Forelimb muscle (tissue), 1 donor: ENCODE results near the gene PRR35. TPM values are rescaled to one million over a fixed set of nuclear protein-coding genes. Genes with fewer than 3 reads are reported as not detected.
"Not testable (repeated sequence)": the region's sequence is repeated elsewhere in the genome, so short reads cannot be mapped to it uniquely, and the experiment has no call there.

Experiments
- DNase-seq: peaks from one replicate; pipeline ENCODE4 v3.0.0-alpha.2; 2013; ENCODE audit warnings: low read depth
- polyA plus RNA-seq: library from polyadenylated mRNA; unstranded; fragments of 120-200 nt; gene quantifications from one replicate; pipeline ENCODE4 v1.2.1, GENCODE V29; 2013; ENCODE audit not compliant: insufficient read length

Gene PRR35
- polyA plus RNA-seq, 1 donor = 0.14 TPM

DNA sequence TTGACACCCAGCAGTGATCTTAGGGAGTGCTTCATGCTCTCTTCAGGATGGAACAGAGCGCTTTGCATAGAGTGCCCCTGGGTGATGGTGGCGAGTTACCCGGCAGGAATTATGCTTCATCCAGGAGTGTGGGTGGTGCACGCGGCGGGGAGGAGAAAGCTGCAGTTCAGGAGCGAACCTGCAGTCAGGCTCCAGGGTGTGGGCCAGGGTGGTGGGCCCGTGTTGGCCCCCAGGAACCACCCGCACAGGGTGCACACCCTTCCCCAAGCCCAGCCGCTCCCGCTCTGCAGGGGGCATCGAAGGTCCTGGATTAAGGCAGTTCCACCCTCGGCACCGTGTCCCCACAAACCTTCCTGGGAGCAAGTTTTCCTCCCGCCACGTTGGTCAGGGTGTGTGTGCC is 33.6 kb downstream of the PRR35 start:
- no peak for DNase-seq

DNA sequence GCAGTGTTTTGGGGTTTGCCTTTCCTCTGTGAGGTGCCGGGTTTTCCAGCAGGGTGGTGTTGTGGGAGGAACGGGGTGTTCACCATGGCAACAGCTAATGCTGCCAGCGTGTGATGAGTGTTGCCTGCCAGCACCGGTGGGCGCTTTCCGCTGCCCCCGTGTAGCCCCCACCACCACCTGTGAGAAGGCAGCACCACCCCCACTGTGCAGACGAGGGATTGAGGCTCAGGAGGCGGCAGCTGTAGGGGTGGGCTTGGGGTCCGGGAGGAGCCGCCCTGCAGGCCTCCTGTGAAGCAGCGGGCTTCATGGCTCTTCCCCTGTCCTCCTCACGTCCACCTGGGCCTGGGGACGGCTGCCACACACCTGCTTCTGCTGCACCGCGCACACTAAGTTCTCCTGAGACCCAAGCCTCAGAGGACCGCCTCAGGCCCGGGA is 34.9 kb downstream of the PRR35 start:
- no peak for DNase-seq

DNA sequence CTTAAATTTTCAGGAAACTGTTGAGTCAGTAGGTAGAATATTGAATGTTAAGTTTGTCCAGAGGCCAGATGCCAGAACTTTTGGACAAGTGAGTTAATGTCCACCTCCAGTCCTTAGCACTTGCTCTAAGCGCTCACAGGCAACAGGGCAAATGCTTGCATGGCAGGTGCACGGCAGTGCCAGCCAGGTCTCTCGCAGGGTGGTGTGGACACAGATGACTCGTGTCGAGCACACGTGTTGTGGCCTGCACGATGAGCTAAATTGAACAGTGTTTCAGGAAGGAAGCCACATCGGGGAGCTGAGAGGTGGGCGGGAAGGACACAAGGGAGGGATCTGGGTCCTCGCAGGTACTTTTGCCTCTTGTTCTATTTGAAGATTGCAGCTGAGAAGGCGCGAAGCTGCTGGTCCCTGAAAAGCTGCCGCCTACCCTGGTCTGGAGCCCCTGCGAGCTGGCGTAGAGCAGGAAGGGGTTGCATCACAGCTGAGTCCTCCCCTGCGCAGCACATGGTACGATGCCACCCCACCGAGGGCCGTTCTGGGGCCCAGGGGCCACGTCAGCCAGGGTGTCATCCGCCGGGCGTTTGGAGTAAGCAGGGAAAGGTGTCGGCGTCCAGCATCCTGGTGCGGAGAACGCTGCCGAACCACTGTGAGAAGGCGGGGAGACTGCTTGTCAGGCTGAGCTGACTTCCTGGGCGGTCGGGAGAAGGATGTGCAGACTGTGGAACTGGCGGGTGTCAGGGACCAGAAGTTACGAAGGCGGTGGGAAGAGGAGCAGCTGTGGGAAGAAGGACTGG is 35.9 kb downstream of the PRR35 start:
- no peak for DNase-seq

DNA sequence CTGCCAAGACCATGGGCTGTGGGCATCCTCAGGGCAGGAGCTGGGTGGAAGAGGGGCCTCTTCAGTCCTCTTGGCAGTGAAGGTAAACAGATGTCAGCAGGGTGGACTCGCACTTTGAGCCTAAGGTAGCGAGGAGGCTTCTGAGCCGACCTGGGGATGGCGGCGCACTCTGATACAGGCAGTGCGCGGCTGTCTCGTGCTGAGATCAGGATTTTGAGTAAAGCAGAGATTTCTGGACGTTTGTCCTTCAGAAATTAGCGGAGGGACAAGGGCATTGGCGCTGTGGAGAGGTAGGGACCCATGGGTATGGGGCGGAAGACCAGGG is 36.5 kb downstream of the PRR35 start:
- no peak for DNase-seq

DNA sequence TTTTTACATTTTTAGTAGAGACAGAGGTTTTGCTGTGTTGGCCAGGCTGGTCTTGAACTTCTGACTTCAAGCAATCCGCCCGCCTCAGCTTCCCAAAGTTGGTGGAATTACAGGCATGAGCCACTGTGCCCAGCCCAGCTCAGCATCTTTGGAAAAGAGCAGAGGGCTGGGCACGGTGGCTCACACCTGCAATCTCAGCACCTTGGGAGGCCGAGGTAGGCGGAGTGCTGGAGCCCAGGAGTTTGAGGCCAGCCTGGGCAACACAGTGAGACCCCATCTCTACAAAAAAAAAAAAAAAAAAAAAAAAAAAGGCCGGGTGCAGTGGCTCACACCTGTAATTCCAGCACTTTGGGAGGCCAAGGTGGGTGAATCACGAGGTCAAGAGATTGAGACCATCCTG is 37.5 kb downstream of the PRR35 start:
- DNase-seq = not testable (repeated sequence)

DNA sequence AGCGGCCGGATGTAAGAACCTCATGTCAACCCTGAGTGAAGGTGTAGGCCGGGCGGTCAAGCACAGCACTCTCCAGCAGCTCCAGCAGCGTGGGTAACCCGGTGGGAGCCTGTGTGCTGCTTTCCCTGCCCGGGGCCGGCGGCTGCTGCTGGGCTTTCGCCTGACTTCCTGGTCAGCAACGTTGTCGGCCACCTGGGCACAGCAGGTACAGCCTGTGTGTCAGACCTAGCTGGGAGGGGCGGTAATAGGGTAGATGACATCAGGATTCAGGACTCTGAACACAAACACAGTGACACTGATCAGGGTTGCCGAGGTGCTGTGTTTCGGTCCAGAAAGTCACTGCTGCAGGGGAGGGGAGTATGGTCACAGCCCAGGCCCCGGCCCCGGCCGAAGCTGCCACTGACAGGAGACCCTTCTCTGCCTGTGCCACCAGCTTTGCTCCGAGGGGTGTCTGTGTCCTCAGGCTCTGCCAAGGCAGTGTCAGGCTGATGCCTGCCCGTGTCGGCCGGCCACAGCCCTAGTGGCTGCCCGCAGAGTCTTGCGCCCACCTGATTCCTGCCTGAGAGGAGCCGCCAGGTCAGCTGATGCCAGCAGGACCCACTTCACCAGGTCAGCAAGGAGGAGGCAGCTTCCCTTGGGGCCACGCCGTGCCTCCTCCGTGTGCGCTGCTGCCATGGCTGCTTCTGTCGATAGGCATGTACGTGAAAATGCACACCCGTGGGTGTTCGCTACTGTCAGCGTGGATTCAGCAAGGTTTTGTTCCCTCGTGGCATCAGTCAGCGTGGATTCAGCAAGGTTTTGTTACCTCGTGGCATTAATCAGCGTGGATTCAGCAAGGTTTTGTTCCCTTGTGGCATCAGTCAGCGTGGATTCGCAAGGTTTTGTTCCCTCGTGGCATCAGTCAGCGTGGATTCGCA is 38.9 kb downstream of the PRR35 start:
- no peak for DNase-seq

DNA sequence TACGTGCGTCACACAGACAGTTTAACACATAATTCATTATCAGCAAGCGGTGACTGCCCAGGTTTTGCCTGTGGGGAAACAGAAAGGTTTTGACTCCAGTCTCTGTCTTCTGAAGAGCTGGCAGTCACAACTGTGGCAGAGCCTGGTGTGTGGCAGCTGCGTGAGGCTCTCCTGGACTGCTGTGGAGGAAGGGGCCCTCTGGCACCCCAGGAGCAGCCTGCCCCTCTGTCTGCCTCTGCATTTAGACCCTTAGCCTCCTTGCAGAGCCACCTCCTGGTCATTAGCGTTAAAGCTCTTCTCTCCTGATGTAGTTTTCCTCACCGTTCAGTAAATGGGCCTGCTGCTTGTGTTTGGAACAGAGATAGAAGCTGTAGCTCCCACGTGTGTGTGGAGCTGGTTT is 40.6 kb downstream of the PRR35 start:
- DNase-seq = no peak

DNA sequence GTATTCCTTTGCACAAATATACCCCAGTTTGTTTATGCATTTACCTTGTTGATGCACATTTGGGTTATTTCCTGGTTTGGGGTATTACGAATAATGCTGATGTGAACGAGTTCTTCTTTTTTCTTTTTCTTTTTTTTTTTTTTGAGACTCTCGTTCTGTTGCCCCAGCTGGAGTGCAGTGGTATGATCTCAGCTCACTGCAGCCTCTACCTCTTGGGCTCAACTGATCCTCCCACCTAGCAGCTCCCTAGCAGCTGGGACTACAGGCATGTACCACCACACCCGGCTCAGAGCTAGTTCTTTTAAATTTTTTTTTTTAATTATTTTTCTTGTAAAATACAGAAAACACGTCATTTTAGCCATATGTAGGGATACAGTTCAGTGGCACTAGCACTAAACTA is 43.7 kb downstream of the PRR35 start:
- no peak for DNase-seq

DNA sequence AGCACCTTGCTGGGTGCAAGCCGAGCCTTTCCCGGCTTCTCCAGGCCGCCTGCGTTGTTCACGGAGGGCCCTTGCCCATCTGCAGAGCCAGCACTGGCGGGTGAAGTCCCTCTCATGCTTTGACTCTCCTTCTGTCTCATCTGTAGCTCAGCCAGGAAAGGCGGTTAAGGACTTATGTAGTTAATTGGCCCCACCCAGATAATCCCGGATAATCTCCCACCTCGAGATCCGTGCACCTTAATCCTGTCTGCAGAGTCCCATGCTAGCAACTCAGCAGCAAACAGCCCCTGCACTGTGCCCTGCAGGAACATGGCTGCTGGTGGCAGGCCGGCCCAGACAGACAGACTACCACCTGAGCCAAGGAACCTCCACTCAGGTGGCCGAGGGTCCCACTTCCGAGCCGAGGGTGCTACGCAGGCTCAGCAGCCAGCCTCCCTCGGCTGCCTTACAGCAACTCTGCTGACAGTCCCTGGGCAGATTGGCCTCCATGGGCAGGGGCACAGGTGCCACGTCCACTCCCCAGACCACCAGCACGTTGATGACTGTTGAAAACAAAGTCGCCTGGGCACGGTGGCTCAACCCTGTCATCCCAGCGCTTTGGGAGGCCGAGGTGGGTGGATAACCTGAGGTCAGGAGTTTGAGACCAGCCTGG is 46.6 kb downstream of the PRR35 start:
- no peak for DNase-seq

DNA sequence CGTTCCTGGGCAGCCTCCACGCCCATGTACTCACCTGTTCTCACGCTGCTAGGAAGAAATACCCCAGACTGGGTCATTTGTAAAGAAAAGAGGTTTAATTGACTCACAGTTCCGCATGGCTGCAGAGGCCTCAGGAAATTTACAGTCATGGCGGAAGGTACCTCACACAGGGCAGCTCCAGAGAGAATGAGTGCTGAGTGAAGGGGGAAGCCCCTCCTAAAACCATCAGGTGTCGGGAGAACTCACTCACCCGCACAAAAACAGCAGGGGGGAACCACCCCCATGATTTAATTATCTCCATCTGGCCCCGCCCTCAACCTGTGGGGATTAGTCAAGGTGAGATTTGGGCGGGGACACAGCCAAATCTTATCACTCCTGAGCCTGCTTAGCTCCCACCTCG is 47.8 kb downstream of the PRR35 start:
- DNase-seq = no peak

DNA sequence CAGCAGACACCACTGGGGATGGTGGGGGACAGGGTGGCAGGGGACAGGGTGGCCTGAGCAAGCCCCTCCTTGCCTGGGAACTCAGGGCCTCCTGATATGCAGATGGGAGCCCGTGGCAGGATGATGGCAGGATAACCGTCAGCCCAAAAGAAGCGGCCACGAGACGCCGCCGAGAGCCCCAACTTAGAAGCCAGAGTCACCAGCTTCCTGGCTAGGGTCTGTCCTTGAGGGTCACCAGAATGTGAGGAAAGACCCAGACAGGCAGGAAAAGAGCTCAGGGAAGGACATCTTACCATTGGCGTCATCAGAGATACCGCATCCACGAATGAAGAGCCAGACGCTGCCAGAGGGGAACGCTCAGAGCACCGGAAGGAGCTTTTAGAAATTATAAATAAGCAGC is 49.1 kb downstream of the PRR35 start:
- DNase-seq = no peak

DNA sequence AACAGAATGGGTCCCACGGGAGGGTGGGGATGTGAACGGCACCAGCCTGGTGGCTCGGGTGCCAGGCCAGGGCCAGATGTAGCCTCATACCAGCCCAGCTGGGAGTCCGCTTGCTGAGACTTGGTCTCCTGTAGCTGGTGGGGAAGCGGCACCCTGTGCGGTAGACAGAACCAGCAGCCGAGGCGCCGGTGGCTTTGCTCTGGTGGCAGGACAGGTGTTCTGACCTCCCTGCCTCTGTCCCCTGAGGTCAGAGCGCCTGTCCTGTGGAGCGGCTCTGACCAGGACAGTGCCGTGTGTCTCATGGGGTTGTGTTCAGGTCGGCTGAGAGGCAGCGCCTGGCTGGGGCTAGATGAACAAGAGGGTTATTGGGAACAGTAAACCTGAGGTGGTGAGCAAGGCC is 49.8 kb downstream of the PRR35 start:
- no peak for DNase-seq

DNA sequence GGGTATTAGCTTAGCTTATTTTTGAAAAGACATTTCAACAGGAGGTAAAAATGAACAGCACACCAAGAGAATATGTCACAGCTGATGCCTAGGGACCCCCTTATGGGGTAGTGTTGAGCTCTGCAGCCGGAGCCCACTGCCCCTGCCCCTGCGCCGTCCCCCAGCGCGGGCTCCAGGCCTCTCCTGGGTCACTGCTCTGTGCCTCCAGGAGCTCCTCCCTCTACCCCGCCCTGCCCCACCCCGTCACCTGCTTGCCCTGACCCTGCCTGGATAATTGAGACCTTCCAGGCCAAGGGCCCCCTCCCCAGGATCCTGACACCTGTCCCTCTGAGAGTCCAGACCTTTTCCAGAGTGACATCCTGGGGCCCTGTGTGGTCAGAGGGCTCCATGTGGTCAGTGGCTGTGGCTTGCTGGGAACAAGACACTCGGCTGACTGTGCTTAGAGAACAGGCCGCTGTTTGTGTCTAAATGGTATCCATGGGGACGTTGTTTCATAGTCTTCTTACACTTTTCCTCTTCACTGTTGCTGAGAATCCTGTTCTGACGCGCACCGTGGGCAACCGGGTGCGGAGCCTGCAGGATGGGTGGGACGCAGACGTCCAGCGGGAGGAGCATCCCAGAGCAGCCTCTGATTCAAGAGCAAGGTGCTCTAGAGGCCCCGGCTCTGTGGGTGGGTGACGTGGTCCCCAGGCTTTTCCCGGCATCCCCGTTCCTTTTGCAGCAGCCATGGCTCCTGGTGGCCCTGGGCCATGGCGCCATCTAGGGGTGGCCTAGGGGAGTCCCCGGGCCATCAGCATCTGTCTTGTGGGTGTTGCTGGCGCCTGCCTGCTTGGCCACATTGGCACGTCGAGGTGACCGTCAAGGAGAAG is 50.6 kb downstream of the PRR35 start:
- DNase-seq = no peak

DNA sequence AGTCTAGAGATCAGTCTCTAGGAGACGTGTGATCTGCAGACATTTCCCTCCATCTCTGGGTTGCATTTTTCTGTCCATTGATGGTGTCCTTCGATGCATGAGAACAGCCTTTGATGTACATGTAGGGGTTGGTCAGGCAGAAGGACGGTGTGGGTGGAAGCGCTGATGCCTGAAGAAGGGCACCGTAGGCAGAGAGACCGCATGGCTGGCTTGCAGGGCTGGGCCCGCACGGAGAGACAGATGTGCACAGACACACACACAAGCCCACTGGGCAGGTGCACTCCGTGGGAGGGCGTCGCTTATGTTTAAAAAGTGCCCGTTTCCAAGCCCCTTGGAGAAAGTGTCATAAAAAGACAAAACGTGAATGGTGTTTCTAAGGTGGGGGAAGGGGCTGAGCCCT is 54.9 kb downstream of the PRR35 start:
- no peak for DNase-seq

Other genes starting within 250 kb of the PRR35 start
- 11.3 TPM for gene AXIN1, start 207.7 kb upstream of the PRR35 start, polyA plus RNA-seq
- gene MRPL28, start 189.9 kb upstream of the PRR35 start, polyA plus RNA-seq = 44.6 TPM
- gene PGAP6, start 178.4 kb upstream of the PRR35 start, polyA plus RNA-seq = 28.5 TPM
- gene NME4, start 163.2 kb upstream of the PRR35 start, polyA plus RNA-seq = 66.4 TPM
- 14.4 TPM for gene DECR2, start 158.5 kb upstream of the PRR35 start, polyA plus RNA-seq
- gene RAB11FIP3, start 134.7 kb upstream of the PRR35 start, polyA plus RNA-seq = 30.4 TPM
- 24.6 TPM for gene CAPN15, start 32.7 kb upstream of the PRR35 start, polyA plus RNA-seq
- gene NHLRC4, start 6.6 kb downstream of the PRR35 start, polyA plus RNA-seq = 0.99 TPM
- gene PIGQ, start 9.6 kb downstream of the PRR35 start, polyA plus RNA-seq = 16.1 TPM
- gene RAB40C, start 29.7 kb downstream of the PRR35 start, polyA plus RNA-seq = 12.6 TPM
- 0.76 TPM for gene WFIKKN1, start 70.6 kb downstream of the PRR35 start, polyA plus RNA-seq
- gene METTL26, start 75.9 kb downstream of the PRR35 start, polyA plus RNA-seq = 36.6 TPM
- 14.5 TPM for gene MCRIP2, start 81.4 kb downstream of the PRR35 start, polyA plus RNA-seq
- gene WDR90, start 89.0 kb downstream of the PRR35 start, polyA plus RNA-seq = 17.9 TPM
- 58.3 TPM for gene RHOT2, start 107.7 kb downstream of the PRR35 start, polyA plus RNA-seq
- 1.8 TPM for gene RHBDL1, start 115.3 kb downstream of the PRR35 start, polyA plus RNA-seq
- gene STUB1, start 120.0 kb downstream of the PRR35 start, polyA plus RNA-seq = 88.0 TPM
- gene JMJD8, start 123.9 kb downstream of the PRR35 start, polyA plus RNA-seq = 35.1 TPM
- gene WDR24, start 130.0 kb downstream of the PRR35 start, polyA plus RNA-seq = 7.1 TPM
- gene FBXL16, start 145.4 kb downstream of the PRR35 start, polyA plus RNA-seq = 0.34 TPM
- gene METRN, start 154.7 kb downstream of the PRR35 start, polyA plus RNA-seq = 26.1 TPM
- 15.4 TPM for gene ANTKMT, start 160.8 kb downstream of the PRR35 start, polyA plus RNA-seq
- gene CCDC78, start 166.0 kb downstream of the PRR35 start, polyA plus RNA-seq = 1.5 TPM
- 3.2 TPM for gene HAGHL, start 166.7 kb downstream of the PRR35 start, polyA plus RNA-seq
- 18.0 TPM for gene CIAO3, start 180.6 kb downstream of the PRR35 start, polyA plus RNA-seq
- gene MSLN, start 200.3 kb downstream of the PRR35 start, polyA plus RNA-seq = 0.34 TPM
- gene RPUSD1, start 228.0 kb downstream of the PRR35 start, polyA plus RNA-seq = 10.3 TPM
- gene CHTF18, start 228.2 kb downstream of the PRR35 start, polyA plus RNA-seq = 15.4 TPM
- gene GNG13, start 240.3 kb downstream of the PRR35 start, polyA plus RNA-seq = not detected